ENCODE data around the gene POPDC2.

POPDC2 gene

DNA sequence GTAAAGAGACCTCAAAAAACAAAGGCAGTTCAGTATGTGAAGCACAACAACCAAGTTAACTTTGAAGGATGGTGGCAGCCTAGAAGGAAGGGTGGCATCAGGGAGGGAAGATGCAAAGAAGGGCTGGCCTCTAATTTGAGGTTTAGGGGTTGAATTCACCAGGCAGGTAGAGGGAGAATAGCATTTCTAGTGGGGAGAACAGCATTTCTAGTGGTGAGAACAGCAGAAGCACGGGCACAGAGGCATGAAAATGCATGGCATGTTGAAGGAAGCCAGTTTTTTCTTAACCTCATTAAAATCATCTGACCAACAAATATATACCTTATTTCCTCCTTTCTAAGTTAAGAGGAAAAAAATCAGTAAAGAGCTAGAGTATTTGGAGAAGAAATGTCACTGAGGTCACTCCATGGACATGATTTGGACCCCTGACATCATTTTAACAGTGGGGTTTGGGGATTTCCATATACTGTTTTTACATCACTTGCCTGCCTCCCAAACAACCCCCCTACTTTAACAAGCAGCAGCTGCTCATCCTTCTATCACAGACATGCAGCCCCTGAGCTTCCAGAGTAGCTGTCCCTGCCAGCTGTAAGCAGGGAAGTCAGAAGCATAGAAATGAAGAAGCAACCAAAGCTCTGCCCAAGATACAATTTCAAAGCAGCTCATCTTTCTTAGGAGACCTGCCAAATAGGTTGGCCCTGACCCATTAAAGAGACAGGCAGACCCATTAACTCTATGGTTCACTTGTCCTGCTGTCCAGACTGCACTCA is 2.4 kb upstream of the POPDC2 start:
- Histone ChIP-seq H3K79me1 (replicated peaks; ENCODE audit: low read length, poor library complexity, severe bottlenecking) (no peaks in the 10 kb centered on the region), H2BK5ac (ENCODE audit: low read depth, low read length, poor library complexity, severe bottlenecking) (no peak overlapping the region), H4K8ac (ENCODE audit: low read length) (no peak overlapping the region), H2BK12ac (ENCODE audit: low read length in 2 of 2) (no peak overlapping the region), H3K23ac (ENCODE audit: low read length in 2 of 2) (no peak overlapping the region), H3K14ac (ENCODE audit: low read length in 2 of 2) (no peak overlapping the region), H3K18ac (ENCODE audit: low read depth in 1 of 2, low read length in 2 of 2) (no peak overlapping the region), H3K27ac (ENCODE audit: low read length, poor library complexity, severe bottlenecking) (no peak overlapping the region), H4K91ac (ENCODE audit: low read length) (no peak overlapping the region), H3K9me3 (ENCODE audit: control insufficient read depth, low read length) (no peaks in the 10 kb centered on the region), H3K4me2 (ENCODE audit: low read length, poor library complexity, severe bottlenecking) (no peak overlapping the region), H3K27me3 (ENCODE audit: control insufficient read depth in 1 of 2, insufficient read depth in 1 of 2, low read length in 2 of 2) (no peaks in the 10 kb centered on the region), H3K4me1 (ENCODE audit: control insufficient read depth, insufficient read depth, low read depth, low read length) (no peaks in the 10 kb centered on the region), H2BK15ac (ENCODE audit: low read depth, poor library complexity, severe bottlenecking) (no peak overlapping the region), H2AFZ (ENCODE audit: low read depth, low read length) (no peak overlapping the region), H3K4me3 (ENCODE audit: insufficient read depth in 1 of 2, low read depth in 1 of 2, low read length in 2 of 2) (no peak overlapping the region), H2BK120ac (ENCODE audit: low read depth, low read length) (no peak overlapping the region), H2AK5ac (ENCODE audit: low read length, severe bottlenecking) (peak overlapping the region; percentile 19), H3K36me3 (ENCODE audit: control insufficient read depth in 1 of 2, insufficient read depth in 2 of 2, low read depth in 1 of 2, low read length in 2 of 2) (peaks cover 4 to 9% of the 10 kb centered on the region in 2 experiments), H3K9ac (ENCODE audit: low read length) (peak overlapping the region; percentile 75), H3K4ac (ENCODE audit: low read depth in 1 of 2, low read length in 2 of 2) (no peak overlapping the region)
- DNase-seq: no peak
- WGBS: no CpG with 5 or more reads among the region's 1 CpG

DNA sequence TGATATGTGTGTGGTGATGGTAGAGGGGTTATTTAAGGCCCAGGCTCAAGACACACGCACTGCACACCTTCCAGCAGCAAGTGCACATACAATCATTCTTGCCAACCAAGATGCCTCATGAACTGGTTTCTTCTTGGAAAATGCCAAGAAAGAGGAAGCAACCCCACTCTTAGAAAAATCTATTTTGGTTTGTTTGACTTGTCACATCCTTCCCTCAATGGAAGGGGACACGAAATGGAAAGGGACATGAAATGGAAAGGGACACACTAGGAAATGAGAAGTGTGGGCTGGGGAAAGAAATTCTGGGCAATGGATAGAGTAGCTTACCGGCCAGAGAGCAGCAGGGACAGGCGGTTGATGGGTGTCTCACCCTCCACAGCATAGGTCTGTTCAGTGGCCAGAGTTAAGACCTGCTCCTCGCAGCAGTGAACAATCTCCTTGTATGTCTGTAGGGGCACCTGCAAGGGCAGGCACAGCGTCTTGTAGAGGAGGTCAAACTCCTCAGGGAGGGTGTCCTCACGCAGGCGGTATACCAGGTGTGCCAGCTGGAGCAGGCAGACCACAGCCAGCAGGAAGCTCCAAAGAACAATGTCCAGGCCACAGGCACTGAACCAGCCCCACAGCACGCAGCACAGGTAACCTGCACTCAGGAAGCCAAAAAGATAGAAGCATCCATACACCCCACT is 640 bp downstream of the POPDC2 start:
- Histone ChIP-seq H3K9me3 (ENCODE audit: control insufficient read depth, low read length) (no peaks in the 10 kb centered on the region), H2BK120ac (ENCODE audit: low read depth, low read length) (no peak overlapping the region), H2AK5ac (ENCODE audit: low read length, severe bottlenecking) (no peak overlapping the region), H3K27me3 (ENCODE audit: control insufficient read depth in 1 of 2, insufficient read depth in 1 of 2, low read length in 2 of 2) (no peaks in the 10 kb centered on the region), H2AFZ (ENCODE audit: low read depth, low read length) (no peak overlapping the region), H4K8ac (ENCODE audit: low read length) (peak overlapping the region; percentile 41), H3K4me2 (ENCODE audit: low read length, poor library complexity, severe bottlenecking) (no peak overlapping the region), H3K4ac (ENCODE audit: low read depth in 1 of 2, low read length in 2 of 2) (no peak overlapping the region), H4K91ac (ENCODE audit: low read length) (peak overlapping the region; percentile 57), H2BK15ac (ENCODE audit: low read depth, poor library complexity, severe bottlenecking) (no peak overlapping the region), H3K79me1 (replicated peaks; ENCODE audit: low read length, poor library complexity, severe bottlenecking) (no peaks in the 10 kb centered on the region), H3K14ac (ENCODE audit: low read length in 2 of 2) (peak overlapping the region in 1 of 2 experiments; percentile 67), H3K36me3 (ENCODE audit: control insufficient read depth in 1 of 2, insufficient read depth in 2 of 2, low read depth in 1 of 2, low read length in 2 of 2) (peaks cover 0 to 4% of the 10 kb centered on the region in 2 experiments), H3K4me1 (ENCODE audit: control insufficient read depth, insufficient read depth, low read depth, low read length) (no peaks in the 10 kb centered on the region), H2BK5ac (ENCODE audit: low read depth, low read length, poor library complexity, severe bottlenecking) (no peak overlapping the region), H3K4me3 (ENCODE audit: insufficient read depth in 1 of 2, low read depth in 1 of 2, low read length in 2 of 2) (no peak overlapping the region), H3K27ac (ENCODE audit: low read length, poor library complexity, severe bottlenecking) (no peak overlapping the region), H3K23ac (ENCODE audit: low read length in 2 of 2) (no peak overlapping the region), H3K18ac (ENCODE audit: low read depth in 1 of 2, low read length in 2 of 2) (no peak overlapping the region), H2BK12ac (ENCODE audit: low read length in 2 of 2) (peak overlapping the region in 1 of 2 experiments; percentile 7), H3K9ac (ENCODE audit: low read length) (no peak overlapping the region)
- no peak for DNase-seq
- whole genome bisulfite sequencing: 96% methylated on average over 8 of the region's 9 CpGs

DNA sequence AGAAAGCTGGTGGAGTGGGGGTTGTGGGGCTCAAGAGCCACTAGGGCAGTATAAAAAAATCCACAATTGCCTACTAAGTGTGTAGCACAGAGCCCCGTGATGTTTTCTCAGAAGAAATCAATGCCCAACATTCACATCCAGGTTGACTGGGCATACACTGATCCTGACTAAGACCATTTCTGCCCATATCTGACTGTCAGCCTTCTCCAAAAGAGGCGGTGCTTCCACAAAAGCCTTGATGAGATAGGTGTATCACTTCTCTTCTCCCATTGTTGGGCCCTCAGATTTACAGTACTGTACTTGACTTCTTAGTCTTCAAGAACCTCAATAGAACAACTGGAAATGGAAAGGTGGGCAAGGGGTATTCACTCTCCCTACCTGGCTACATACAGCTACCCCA is 1.4 kb downstream of the POPDC2 start:
- H2BK15ac ChIP-seq (ENCODE audit: low read depth, poor library complexity, severe bottlenecking): no peak overlapping the region
- no peak overlapping the region for H2AK5ac ChIP-seq (ENCODE audit: low read length, severe bottlenecking)
- H3K18ac ChIP-seq (ENCODE audit: low read depth in 1 of 2, low read length in 2 of 2): no peak overlapping the region
- no peak overlapping the region for H4K91ac ChIP-seq (ENCODE audit: low read length)
- H3K14ac ChIP-seq (ENCODE audit: low read length in 2 of 2): no peak overlapping the region
- H2BK5ac ChIP-seq (ENCODE audit: low read depth, low read length, poor library complexity, severe bottlenecking): no peak overlapping the region
- H4K8ac ChIP-seq (ENCODE audit: low read length): no peak overlapping the region
- no peak overlapping the region for H2BK12ac ChIP-seq (ENCODE audit: low read length in 2 of 2)
- no peaks in the 10 kb centered on the region for H3K4me1 ChIP-seq (ENCODE audit: control insufficient read depth, insufficient read depth, low read depth, low read length)
- no peak overlapping the region for H3K4me2 ChIP-seq (ENCODE audit: low read length, poor library complexity, severe bottlenecking)
- peaks cover 0 to 4% of the 10 kb centered on the region in 2 experiments for H3K36me3 ChIP-seq (ENCODE audit: control insufficient read depth in 1 of 2, insufficient read depth in 2 of 2, low read depth in 1 of 2, low read length in 2 of 2)
- whole genome bisulfite sequencing: 85% methylated on average over 2 of the region's 2 CpGs
- DNase-seq: no peak
- H3K9me3 ChIP-seq (ENCODE audit: control insufficient read depth, low read length): no peaks in the 10 kb centered on the region
- H3K4me3 ChIP-seq (ENCODE audit: insufficient read depth in 1 of 2, low read depth in 1 of 2, low read length in 2 of 2): no peak overlapping the region
- no peak overlapping the region for H3K9ac ChIP-seq (ENCODE audit: low read length)
- H2AFZ ChIP-seq (ENCODE audit: low read depth, low read length): no peak overlapping the region
- H3K4ac ChIP-seq (ENCODE audit: low read depth in 1 of 2, low read length in 2 of 2): no peak overlapping the region
- no peaks in the 10 kb centered on the region for H3K27me3 ChIP-seq (ENCODE audit: control insufficient read depth in 1 of 2, insufficient read depth in 1 of 2, low read length in 2 of 2)
- H3K79me1 ChIP-seq (replicated peaks; ENCODE audit: low read length, poor library complexity, severe bottlenecking): no peaks in the 10 kb centered on the region
- no peak overlapping the region for H2BK120ac ChIP-seq (ENCODE audit: low read depth, low read length)
- no peak overlapping the region for H3K23ac ChIP-seq (ENCODE audit: low read length in 2 of 2)
- no peak overlapping the region for H3K27ac ChIP-seq (ENCODE audit: low read length, poor library complexity, severe bottlenecking)

- H3K9ac ChIP-seq (ENCODE audit: low read length): no peak overlapping the region
- H3K9me3 ChIP-seq (ENCODE audit: control insufficient read depth, low read length): no peaks in the 10 kb centered on the region
- H3K27me3 ChIP-seq (ENCODE audit: control insufficient read depth in 1 of 2, insufficient read depth in 1 of 2, low read length in 2 of 2): no peaks in the 10 kb centered on the region
- no peak overlapping the region for H3K18ac ChIP-seq (ENCODE audit: low read depth in 1 of 2, low read length in 2 of 2)
- no peak overlapping the region for H2BK5ac ChIP-seq (ENCODE audit: low read depth, low read length, poor library complexity, severe bottlenecking)
- H4K91ac ChIP-seq (ENCODE audit: low read length): no peak overlapping the region
- no peak for DNase-seq
- no peaks in the 10 kb centered on the region for H3K4me1 ChIP-seq (ENCODE audit: control insufficient read depth, insufficient read depth, low read depth, low read length)
- no peak overlapping the region for H2BK15ac ChIP-seq (ENCODE audit: low read depth, poor library complexity, severe bottlenecking)
- H2AFZ ChIP-seq (ENCODE audit: low read depth, low read length): no peak overlapping the region
- no peak overlapping the region for H3K14ac ChIP-seq (ENCODE audit: low read length in 2 of 2)
- H3K36me3 ChIP-seq (ENCODE audit: control insufficient read depth in 1 of 2, insufficient read depth in 2 of 2, low read depth in 1 of 2, low read length in 2 of 2): peaks cover 0 to 4% of the 10 kb centered on the region in 2 experiments
- H2AK5ac ChIP-seq (ENCODE audit: low read length, severe bottlenecking): no peak overlapping the region
- WGBS: 100% methylated on average over 3 of the region's 4 CpGs
- H3K4me2 ChIP-seq (ENCODE audit: low read length, poor library complexity, severe bottlenecking): no peak overlapping the region
- no peak overlapping the region for H3K23ac ChIP-seq (ENCODE audit: low read length in 2 of 2)
- H3K4me3 ChIP-seq (ENCODE audit: insufficient read depth in 1 of 2, low read depth in 1 of 2, low read length in 2 of 2): no peak overlapping the region
- H4K8ac ChIP-seq (ENCODE audit: low read length): no peak overlapping the region
- H3K4ac ChIP-seq (ENCODE audit: low read depth in 1 of 2, low read length in 2 of 2): no peak overlapping the region
- no peaks in the 10 kb centered on the region for H3K79me1 ChIP-seq (replicated peaks; ENCODE audit: low read length, poor library complexity, severe bottlenecking)
- no peak overlapping the region for H2BK120ac ChIP-seq (ENCODE audit: low read depth, low read length)
- no peak overlapping the region for H3K27ac ChIP-seq (ENCODE audit: low read length, poor library complexity, severe bottlenecking)
- no peak overlapping the region for H2BK12ac ChIP-seq (ENCODE audit: low read length in 2 of 2)
These were observed 2.3 kb downstream of the POPDC2 start for GRCh38 chr3:119657887-119658702.

All from mesenchymal stem cell (in vitro differentiated cells and primary cell).